H4 (cell line): Measurements from ENCODE around the gene ENOX1. TPM values are rescaled to one million over a fixed set of nuclear protein-coding genes. Genes with fewer than 3 reads are reported as not detected.

Experiments
- total RNA-seq: library from RNA; depleted of rRNA; stranded (reverse); fragments of >200 nt; shearing (Covaris generic); gene quantifications from 2 replicates; pipeline ENCODE4 v1.2.3, GENCODE V29; 2014; rRNA removed

The ENOX1 gene
- total RNA-seq, 1 experiment from 2014 or later: 0.64 TPM

Other genes starting within 250 kb of the ENOX1 start
- gene CCDC122, start 92.8 kb upstream of the ENOX1 start, total RNA-seq: 0.39 and 1.3 TPM in 2 replicates
- 2.1 and 2.8 TPM in 2 replicates for gene LACC1, start 92.9 kb upstream of the ENOX1 start, total RNA-seq